Sigmoid colon (tissue), 7 donors: ENCODE measurements around the gene GPR42. TPM values are rescaled to one million over a fixed set of nuclear protein-coding genes. Genes with fewer than 3 reads are reported as not detected.

Experiments used
- DNase-seq: peaks from one replicate; pipeline ENCODE4 v3.0.0-alpha.2; 2019
- H3K27ac ChIP-seq, 4 donors: fragments of 200-600 bp; sonication (generic); one replicate each; pipeline ENCODE4 v1.5.1; 2016 to 2019; ENCODE audit warnings: mild to moderate bottlenecking in 1 of 4
- H3K27me3 ChIP-seq, 3 donors: fragments of 200-600 bp; sonication (generic); one replicate each; pipeline ENCODE4 v1.5.1; 2019; ENCODE audit warnings: mild to moderate bottlenecking in 1 of 3
- H3K36me3 ChIP-seq, 4 donors: fragments of 200-600 bp; sonication (generic); one replicate each; pipeline ENCODE4 v1.5.1; 2016 to 2019
- H3K4me1 ChIP-seq, 4 donors: fragments of 200-600 bp; sonication (generic); one replicate each; pipeline ENCODE4 v1.5.1; 2017 to 2019
- H3K4me3 ChIP-seq, 4 donors: fragments of 200-600 bp; sonication (generic); one replicate each; pipeline ENCODE4 v1.5.1; 2017 to 2019; ENCODE audit warnings: mild to moderate bottlenecking in 2 of 4, moderate library complexity in 1 of 4
- H3K9me3 ChIP-seq, 4 donors: fragments of 200-600 bp in 3 of 4; sonication (generic) in 3 of 4; one replicate each; pipeline versions ENCODE4 v1.5.1 to v1.6.1; 2013 to 2019
- CTCF ChIP-seq, 4 experiments: fragments of 450-650 bp in 3 of 4; fragments of 200-600 bp in 1 of 4; IDR thresholded peaks; one replicate each; pipeline ENCODE4 v1.5.1; 2016 to 2019; ENCODE audit warnings: antibody characterized with exemption in 4 of 4, mild to moderate bottlenecking in 3 of 4, moderate library complexity in 2 of 4
- EP300 ChIP-seq, 4 donors: sonication (generic); formaldehyde crosslinking; IDR thresholded peaks; one replicate each; pipeline ENCODE4 v1.6.1; 2017; ENCODE audit warnings: antibody characterized with exemption in 4 of 4
- POLR2A ChIP-seq, 2 donors: fragments of 450-650 bp; IDR thresholded peaks; one replicate each; pipeline ENCODE4 v1.6.1; 2016; ENCODE audit warnings: antibody characterized with exemption in 2 of 2, mild to moderate bottlenecking in 2 of 2, moderate library complexity in 2 of 2
- POLR2AphosphoS5 ChIP-seq, 4 donors: sonication (generic); formaldehyde crosslinking; IDR thresholded peaks; one replicate each; pipeline ENCODE4 v1.6.1; 2017; ENCODE audit warnings: antibody characterized with exemption in 4 of 4
- WGBS, 2 donors: extraction: QIAGEN DNeasy Blood & Tissue Kit; methylation state at CpG; one replicate each; pipeline ENCODE4 v1.1.7; 2013; 5-methylcytosine and 5-hydroxymethylcytosine counted together
- intact Hi-C: fragments of 100-400 bp; cut with DNase I; formaldehyde crosslinking; loops from one replicate; pipeline ENCODE4 v1.15.1; 2023
- polyA plus RNA-seq, 3 donors: library from polyadenylated mRNA; stranded (reverse); fragments of 200-250 nt; gene quantifications; one replicate each; pipeline ENCODE4 v1.2.3, GENCODE V29; 2013
- total RNA-seq, 4 donors: library from RNA; depleted of rRNA; stranded (reverse); fragments of >200 nt; gene quantifications; one replicate each; pipeline ENCODE4 v1.1.0, GENCODE V29; 2016
- donor health status: healthy with polysubstance abuse.
- donor health status: Bipolar disorder and iron deficiency.
- donor health status: healthy.

Gene GPR42
- total and polyA plus RNA-seq, 7 donors, result 0.17 to 0.83 (median 0.31) TPM; not detected in 3

DNA sequence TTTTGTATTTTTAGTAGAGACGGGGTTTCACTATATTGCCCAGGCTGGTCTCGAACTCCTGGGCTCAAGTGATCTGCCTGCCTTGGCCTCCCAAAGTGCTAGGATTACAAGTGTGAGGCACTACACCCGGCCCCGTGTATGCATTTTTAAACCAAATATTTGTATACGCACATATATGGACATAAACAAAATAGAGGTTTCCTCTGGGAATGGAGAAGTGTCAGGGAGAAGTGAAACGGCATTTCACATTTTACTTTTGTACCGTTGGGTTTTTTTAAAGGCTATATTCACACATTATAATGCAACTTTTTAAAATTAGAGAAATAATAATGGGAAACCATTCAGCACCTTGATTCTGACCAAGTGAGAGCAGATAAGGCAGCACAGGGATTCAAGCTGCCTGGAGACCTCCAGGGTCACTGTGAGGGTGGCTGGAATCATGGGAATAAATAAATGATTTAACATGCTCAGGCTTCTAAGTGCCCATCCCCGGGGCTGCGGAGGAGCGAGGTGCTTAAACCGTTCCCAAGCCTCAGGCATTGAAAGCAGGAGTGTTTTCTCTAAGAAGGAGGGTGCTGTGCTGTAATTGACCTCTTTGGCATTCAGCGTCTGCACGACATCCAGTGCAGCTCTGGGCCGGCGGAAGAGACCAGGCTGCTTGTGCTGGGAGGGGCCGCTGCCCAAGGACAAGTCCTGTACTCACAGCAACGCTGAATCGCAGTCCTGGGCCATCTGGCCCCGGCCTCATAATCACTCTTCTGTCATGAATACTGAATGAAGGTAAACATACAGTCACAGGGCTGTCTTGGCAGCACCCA lies 24.7 kb downstream of the GPR42 start:
- no peak for TF ChIP-seq POLR2AphosphoS5 (IDR thresholded peaks at IDR 0.05)
- no peak for TF ChIP-seq POLR2A (IDR thresholded peaks at IDR 0.05)
- TF ChIP-seq CTCF (IDR thresholded peaks at IDR 0.05), result no peak
- TF ChIP-seq EP300 (IDR thresholded peaks at IDR 0.05), result no peak
- no peak overlapping the region for H3K4me3 ChIP-seq
- H3K4me1 ChIP-seq, result peaks cover 0 to 16% (median 4%) of the 10 kb centered on the region in 4 donors
- H3K9me3 ChIP-seq, result no peaks in the 10 kb centered on the region
- DNase-seq, result peak; percentile 72
- H3K27me3 ChIP-seq, result no peaks in the 10 kb centered on the region
- no peaks in the 10 kb centered on the region for H3K36me3 ChIP-seq
- WGBS, 2 donors, result 30 to 60% methylated on average over 19 of the region's 19 CpGs
- intact Hi-C loops, result no loop called here
- peak overlapping the region in 3 of 4 donors; percentile 8 to 30 (median 11) for H3K27ac ChIP-seq

GRCh38 chr19:35396240-35396885 lies 25.5 kb downstream of the GPR42 start:
- Histone ChIP-seq H3K36me3 (no peaks in the 10 kb centered on the region), H3K9me3 (no peaks in the 10 kb centered on the region), H3K4me1 (peaks cover 0 to 16% (median 4%) of the 10 kb centered on the region in 4 donors), H3K4me3 (no peak overlapping the region), H3K27ac (peak overlapping the region in 2 of 4 donors; percentile 11 to 30), H3K27me3 (no peaks in the 10 kb centered on the region)
- TF ChIP-seq EP300 (IDR thresholded peaks at IDR 0.05) (no peak), POLR2A (IDR thresholded peaks at IDR 0.05) (no peak), POLR2AphosphoS5 (IDR thresholded peaks at IDR 0.05) (no peak), CTCF (IDR thresholded peaks at IDR 0.05) (no peak)
- WGBS, 2 donors, result 74 to 89% methylated on average over 14 of the region's 14 CpGs
- DNase-seq, result no peak
- intact Hi-C loops, result no loop called here

GRCh38 chr19:35397064-35397463 lies 26.2 kb downstream of the GPR42 start:
- Histone ChIP-seq H3K27me3 (no peaks in the 10 kb centered on the region), H3K4me3 (no peak overlapping the region), H3K27ac (no peak overlapping the region), H3K9me3 (no peaks in the 10 kb centered on the region), H3K4me1 (peaks cover 0 to 16% (median 4%) of the 10 kb centered on the region in 4 donors), H3K36me3 (no peaks in the 10 kb centered on the region)
- TF ChIP-seq POLR2AphosphoS5 (IDR thresholded peaks at IDR 0.05), result no peak
- TF ChIP-seq CTCF (IDR thresholded peaks at IDR 0.05), result no peak
- no peak for TF ChIP-seq EP300 (IDR thresholded peaks at IDR 0.05)
- no peak for TF ChIP-seq POLR2A (IDR thresholded peaks at IDR 0.05)
- 76 to 90% methylated on average over 6 of the region's 6 CpGs for WGBS, 2 donors
- DNase-seq, result no peak
- intact Hi-C loops, result no loop called here

- 88 to 92% methylated on average over 12 of the region's 12 CpGs for WGBS, 2 donors
- DNase-seq, result no peak
- Histone ChIP-seq H3K27me3 (no peaks in the 10 kb centered on the region), H3K9me3 (no peaks in the 10 kb centered on the region), H3K27ac (no peak overlapping the region), H3K4me3 (no peak overlapping the region), H3K4me1 (peaks cover 0 to 16% (median 4%) of the 10 kb centered on the region in 4 donors), H3K36me3 (no peaks in the 10 kb centered on the region)
- TF ChIP-seq POLR2AphosphoS5 (IDR thresholded peaks at IDR 0.05) (no peak), EP300 (IDR thresholded peaks at IDR 0.05) (no peak), CTCF (IDR thresholded peaks at IDR 0.05) (no peak), POLR2A (IDR thresholded peaks at IDR 0.05) (no peak)
- intact Hi-C loops, result no loop called here
Measured at GRCh38 chr19:35398570-35398969, 27.7 kb downstream of the GPR42 start.
